NCI-H2227 treated with DMSO at 0.1 percent for 48 hours (cell line): ENCODE data around the gene BLM.
A peak's percentile ranks its signal among the peaks of the same experiment; 100 is the strongest.
"Not testable (repeated sequence)": the region's sequence is repeated elsewhere in the genome, so short reads cannot be mapped to it uniquely, and the experiment has no call there.

Experiments
- DNase-seq: peaks from one replicate; lab custom pipeline; 2025; lab: John Stamatoyannopoulos, UW

Gene BLM

GRCh38 chr15:90716976-90717821 lies at the start of gene BLM:
Gene BLM (plus strand): TSS chr15:90717346. CDS start chr15:90747393, 30,047 bp downstream.
- peak; percentile 90 for DNase-seq

GRCh38 chr15:90667755-90668345 lies 49.3 kb upstream of the BLM start:
- DNase-seq = not testable (repeated sequence)

- DNase-seq = not testable (repeated sequence)
These were observed 46.5 kb upstream of the BLM start for GRCh38 chr15:90670631-90671030.

- no peak for DNase-seq
These were observed 45.9 kb upstream of the BLM start for GRCh38 chr15:90671216-90671615.

- not testable (repeated sequence) for DNase-seq
These were observed 43.8 kb upstream of the BLM start for GRCh38 chr15:90673357-90673756.

GRCh38 chr15:90674476-90674875 lies 42.7 kb upstream of the BLM start:
- no peak for DNase-seq

- DNase-seq = no peak
These were observed 41.7 kb upstream of the BLM start for GRCh38 chr15:90675464-90675863.

GRCh38 chr15:90677807-90678790 lies 39.0 kb upstream of the BLM start:
- DNase-seq = no peak

- DNase-seq = no peak
These were observed 37.2 kb upstream of the BLM start for GRCh38 chr15:90679959-90680358.

- no peak for DNase-seq
These were observed 36.7 kb upstream of the BLM start for GRCh38 chr15:90680371-90680935.

- DNase-seq = no peak
These were observed 36.1 kb upstream of the BLM start for GRCh38 chr15:90681056-90681455.

- no peak for DNase-seq
These were observed 35.7 kb upstream of the BLM start for GRCh38 chr15:90681480-90681879.

- DNase-seq = no peak
These were observed 33.8 kb upstream of the BLM start for GRCh38 chr15:90683371-90683770.

- DNase-seq = no peak
These were observed 33.3 kb upstream of the BLM start for GRCh38 chr15:90683876-90684275.

- DNase-seq = no peak
These were observed 32.9 kb upstream of the BLM start for GRCh38 chr15:90684281-90684680.

GRCh38 chr15:90685591-90686434 lies 31.3 kb upstream of the BLM start:
- DNase-seq = no peak

- DNase-seq = no peak
These were observed 30.5 kb upstream of the BLM start for GRCh38 chr15:90686435-90687218.

- DNase-seq = not testable (repeated sequence)
These were observed 27.7 kb upstream of the BLM start for GRCh38 chr15:90689326-90689961.

GRCh38 chr15:90690585-90690984 lies 26.6 kb upstream of the BLM start:
- DNase-seq = no peak

- no peak for DNase-seq
These were observed 25.8 kb upstream of the BLM start for GRCh38 chr15:90691369-90691768.
